DND-41 (cell line): Measurements from ENCODE around the gene RNF167.
"Not testable (repeated sequence)": the region's sequence is repeated elsewhere in the genome, so short reads cannot be mapped to it uniquely, and the experiment has no call there.

ENCODE experiments used
- EZH2 ChIP-seq: IDR thresholded peaks from 3 replicates; pipeline ENCODE4 v1.6.1; 2012; ENCODE audit warnings: borderline replicate concordance, low read depth, mild to moderate bottlenecking, moderate library complexity, low read length, inconsistent platforms; ENCODE audit not compliant: severe bottlenecking
- TF ChIP-seq, protein P1 (sequence below): IDR thresholded peaks from 2 replicates; pipeline ENCODE4 v1.5.1; 2012; ENCODE audit warnings: borderline replicate concordance, low read length, moderate library complexity, mild to moderate bottlenecking; ENCODE audit not compliant: poor library complexity, severe bottlenecking; ENCODE audit errors: extremely low read depth

- TF ChIP-seq, protein P1, sequence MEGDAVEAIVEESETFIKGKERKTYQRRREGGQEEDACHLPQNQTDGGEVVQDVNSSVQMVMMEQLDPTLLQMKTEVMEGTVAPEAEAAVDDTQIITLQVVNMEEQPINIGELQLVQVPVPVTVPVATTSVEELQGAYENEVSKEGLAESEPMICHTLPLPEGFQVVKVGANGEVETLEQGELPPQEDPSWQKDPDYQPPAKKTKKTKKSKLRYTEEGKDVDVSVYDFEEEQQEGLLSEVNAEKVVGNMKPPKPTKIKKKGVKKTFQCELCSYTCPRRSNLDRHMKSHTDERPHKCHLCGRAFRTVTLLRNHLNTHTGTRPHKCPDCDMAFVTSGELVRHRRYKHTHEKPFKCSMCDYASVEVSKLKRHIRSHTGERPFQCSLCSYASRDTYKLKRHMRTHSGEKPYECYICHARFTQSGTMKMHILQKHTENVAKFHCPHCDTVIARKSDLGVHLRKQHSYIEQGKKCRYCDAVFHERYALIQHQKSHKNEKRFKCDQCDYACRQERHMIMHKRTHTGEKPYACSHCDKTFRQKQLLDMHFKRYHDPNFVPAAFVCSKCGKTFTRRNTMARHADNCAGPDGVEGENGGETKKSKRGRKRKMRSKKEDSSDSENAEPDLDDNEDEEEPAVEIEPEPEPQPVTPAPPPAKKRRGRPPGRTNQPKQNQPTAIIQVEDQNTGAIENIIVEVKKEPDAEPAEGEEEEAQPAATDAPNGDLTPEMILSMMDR = not testable (repeated sequence)
- not testable (repeated sequence) for TF ChIP-seq EZH2
Observed at GRCh38 chr17:4906642-4907041, 33.4 kb upstream of the RNF167 start.
